Measurements from ENCODE around the gene SH3GLB1. TPM values are rescaled to one million over a fixed set of nuclear protein-coding genes. Genes with fewer than 3 reads are reported as not detected.
"Not testable (repeated sequence)": the region's sequence is repeated elsewhere in the genome, so short reads cannot be mapped to it uniquely, and the experiment has no call there.

SH3GLB1 gene
- 100 to 1,000 TPM in 3 of 6 experiments, 10 to 100 TPM in 3; 91.0 to 102 (median 100) TPM for total RNA-seq (2021; fragmentation: NEBNext Ultra II Directional; extraction: Animal tissue kit (Norgen Biotek cat#: 25700))
- long read RNA-seq, full-length matches to known transcripts: 138 of 159 reads
- long read RNA-seq, partial matches to known transcripts: 8 of 159 reads
- long read RNA-seq, other reads (novel, unspliced or antisense): 13 of 159 reads

GRCh38 chr1:86704458-86704971, at the start of gene SH3GLB1:
SH3GLB1 (plus strand) TSS chr1:86704576; CDS start chr1:86704900, 324 bp downstream.
- Mint-ChIP-seq H3K27ac (peak within 1 kb of the TSS; percentile 97), H3K9me3 (no peaks in the 10 kb centered on the region), H3K4me3 (peak within 1 kb of the TSS; percentile 99), H3K4me1 (ENCODE audit: low read depth) (peaks cover 34% of the 10 kb centered on the region), H3K27me3 (ENCODE audit: insufficient read depth) (peaks cover 3% of the 10 kb centered on the region), H3K36me3 (ENCODE audit: low read depth) (peaks cover 18% of the 10 kb centered on the region)
- peak; percentile 80 for DNase-seq
- TF ChIP-seq CTCF (IDR thresholded peaks at IDR 0.05): peak; percentile 98

GRCh38 chr1:86658381-86658780, 46.0 kb upstream of the SH3GLB1 start:
- H3K4me3 Mint-ChIP-seq; H3K27me3 Mint-ChIP-seq (ENCODE audit: insufficient read depth); H3K36me3 Mint-ChIP-seq (ENCODE audit: low read depth); H3K27ac Mint-ChIP-seq; H3K9me3 Mint-ChIP-seq; DNase-seq; H3K4me1 Mint-ChIP-seq (ENCODE audit: low read depth): not testable (repeated sequence)

- no peak for TF ChIP-seq CTCF (IDR thresholded peaks at IDR 0.05)
- H3K4me3 Mint-ChIP-seq: no peak overlapping the region
- no peaks in the 10 kb centered on the region for H3K36me3 Mint-ChIP-seq (ENCODE audit: low read depth)
- no peaks in the 10 kb centered on the region; the same call in 1 of the 2 replicates for H3K27me3 Mint-ChIP-seq (ENCODE audit: insufficient read depth)
- no peak overlapping the region for H3K27ac Mint-ChIP-seq
- H3K4me1 Mint-ChIP-seq (ENCODE audit: low read depth): no peaks in the 10 kb centered on the region
- H3K9me3 Mint-ChIP-seq: no peaks in the 10 kb centered on the region
- no peak for DNase-seq
Measured at GRCh38 chr1:86666368-86666767, 38.0 kb upstream of the SH3GLB1 start.

GRCh38 chr1:86687595-86687994, 16.8 kb upstream of the SH3GLB1 start:
- Mint-ChIP-seq H3K36me3 (ENCODE audit: low read depth) (no peaks in the 10 kb centered on the region), H3K9me3 (no peaks in the 10 kb centered on the region), H3K4me3 (no peak overlapping the region), H3K27ac (no peak overlapping the region), H3K4me1 (ENCODE audit: low read depth) (no peaks in the 10 kb centered on the region), H3K27me3 (ENCODE audit: insufficient read depth) (peaks cover 2% of the 10 kb centered on the region)
- peak; percentile 55; the same call in 1 of the 2 replicates for TF ChIP-seq CTCF (IDR thresholded peaks at IDR 0.05)
- DNase-seq: no peak

- no peak for DNase-seq
- Mint-ChIP-seq H3K27ac (no peak overlapping the region), H3K4me3 (no peak overlapping the region), H3K9me3 (no peaks in the 10 kb centered on the region), H3K4me1 (ENCODE audit: low read depth) (peaks cover 6% of the 10 kb centered on the region), H3K36me3 (ENCODE audit: low read depth) (no peaks in the 10 kb centered on the region), H3K27me3 (ENCODE audit: insufficient read depth) (peaks cover 2% of the 10 kb centered on the region)
- TF ChIP-seq CTCF (IDR thresholded peaks at IDR 0.05): no peak
Measured at GRCh38 chr1:86692641-86693040, 11.7 kb upstream of the SH3GLB1 start.

GRCh38 chr1:86695400-86695799, 9.0 kb upstream of the SH3GLB1 start:
- peaks cover 4% of the 10 kb centered on the region for H3K27me3 Mint-ChIP-seq (ENCODE audit: insufficient read depth)
- no peak for DNase-seq
- H3K4me1 Mint-ChIP-seq (ENCODE audit: low read depth): peaks cover 6% of the 10 kb centered on the region
- TF ChIP-seq CTCF (IDR thresholded peaks at IDR 0.05): no peak
- no peaks in the 10 kb centered on the region for H3K36me3 Mint-ChIP-seq (ENCODE audit: low read depth)
- no peak overlapping the region for H3K27ac Mint-ChIP-seq
- H3K9me3 Mint-ChIP-seq: no peaks in the 10 kb centered on the region
- no peak overlapping the region for H3K4me3 Mint-ChIP-seq

Measured in HFFc6 (cell line).